GM12892 (cell line): ENCODE measurements around the gene CEP131.

Experiments used
- POLR2A ChIP-seq: IDR thresholded peaks from 2 replicates; pipeline ENCODE4 v1.6.1; 2011; ENCODE audit warnings: low read depth, low read length, control low read depth
- POLR2AphosphoS5 ChIP-seq: IDR thresholded peaks from 2 replicates; pipeline ENCODE4 v1.6.1; 2011; ENCODE audit warnings: low read depth, low read length, control low read depth

- TF ChIP-seq POLR2A, result no peak
- TF ChIP-seq POLR2AphosphoS5, result no peak
These were observed 28.5 kb downstream of the CEP131 start for GRCh38 chr17:81194225-81194760.
